ENCODE data around the gene DDIT4L.
"Not testable (repeated sequence)": the region's sequence is repeated elsewhere in the genome, so short reads cannot be mapped to it uniquely, and the experiment has no call there.

The DDIT4L gene

DNA sequence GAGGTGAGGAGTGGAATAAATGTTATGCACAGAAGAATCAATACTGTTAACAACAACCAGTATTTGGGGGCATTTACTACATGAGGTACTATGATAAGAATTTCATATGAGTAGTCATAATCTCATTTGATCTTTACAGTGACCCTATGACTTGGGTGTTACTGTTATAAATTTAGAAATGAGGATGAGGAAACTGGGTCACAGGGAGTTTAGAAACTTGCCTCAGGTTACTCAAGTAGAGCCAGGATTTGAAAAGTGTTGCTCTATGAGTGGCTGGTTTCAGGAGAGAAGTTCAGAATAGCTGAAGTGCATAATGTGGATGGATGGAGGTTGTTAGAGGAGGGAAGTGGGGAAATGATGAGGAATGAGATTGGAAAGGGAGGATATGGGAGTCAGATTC, 16.6 kb upstream of the DDIT4L start:
- in situ Hi-C loops (cut with MboI; ENCODE audit: low sequenced_read_pairs, unreplicated experiment), result no loop called here
- no peak for DNase-seq (ENCODE audit: low spot score)
- TF ChIP-seq, protein P1, sequence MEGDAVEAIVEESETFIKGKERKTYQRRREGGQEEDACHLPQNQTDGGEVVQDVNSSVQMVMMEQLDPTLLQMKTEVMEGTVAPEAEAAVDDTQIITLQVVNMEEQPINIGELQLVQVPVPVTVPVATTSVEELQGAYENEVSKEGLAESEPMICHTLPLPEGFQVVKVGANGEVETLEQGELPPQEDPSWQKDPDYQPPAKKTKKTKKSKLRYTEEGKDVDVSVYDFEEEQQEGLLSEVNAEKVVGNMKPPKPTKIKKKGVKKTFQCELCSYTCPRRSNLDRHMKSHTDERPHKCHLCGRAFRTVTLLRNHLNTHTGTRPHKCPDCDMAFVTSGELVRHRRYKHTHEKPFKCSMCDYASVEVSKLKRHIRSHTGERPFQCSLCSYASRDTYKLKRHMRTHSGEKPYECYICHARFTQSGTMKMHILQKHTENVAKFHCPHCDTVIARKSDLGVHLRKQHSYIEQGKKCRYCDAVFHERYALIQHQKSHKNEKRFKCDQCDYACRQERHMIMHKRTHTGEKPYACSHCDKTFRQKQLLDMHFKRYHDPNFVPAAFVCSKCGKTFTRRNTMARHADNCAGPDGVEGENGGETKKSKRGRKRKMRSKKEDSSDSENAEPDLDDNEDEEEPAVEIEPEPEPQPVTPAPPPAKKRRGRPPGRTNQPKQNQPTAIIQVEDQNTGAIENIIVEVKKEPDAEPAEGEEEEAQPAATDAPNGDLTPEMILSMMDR (IDR thresholded peaks at IDR 0.05; ENCODE audit: borderline replicate concordance, control extremely low read depth, extremely low read depth, insufficient read depth, missing control alignments), result no peak

- TF ChIP-seq, protein P1 (IDR thresholded peaks at IDR 0.05; ENCODE audit: borderline replicate concordance, control extremely low read depth, extremely low read depth, insufficient read depth, missing control alignments), result no peak
- DNase-seq (ENCODE audit: low spot score), result no peak
- in situ Hi-C loops (cut with MboI; ENCODE audit: low sequenced_read_pairs, unreplicated experiment), result no loop called here
Observed at GRCh38 chr4:100198061-100198460, 7.8 kb upstream of the DDIT4L start.

DNA sequence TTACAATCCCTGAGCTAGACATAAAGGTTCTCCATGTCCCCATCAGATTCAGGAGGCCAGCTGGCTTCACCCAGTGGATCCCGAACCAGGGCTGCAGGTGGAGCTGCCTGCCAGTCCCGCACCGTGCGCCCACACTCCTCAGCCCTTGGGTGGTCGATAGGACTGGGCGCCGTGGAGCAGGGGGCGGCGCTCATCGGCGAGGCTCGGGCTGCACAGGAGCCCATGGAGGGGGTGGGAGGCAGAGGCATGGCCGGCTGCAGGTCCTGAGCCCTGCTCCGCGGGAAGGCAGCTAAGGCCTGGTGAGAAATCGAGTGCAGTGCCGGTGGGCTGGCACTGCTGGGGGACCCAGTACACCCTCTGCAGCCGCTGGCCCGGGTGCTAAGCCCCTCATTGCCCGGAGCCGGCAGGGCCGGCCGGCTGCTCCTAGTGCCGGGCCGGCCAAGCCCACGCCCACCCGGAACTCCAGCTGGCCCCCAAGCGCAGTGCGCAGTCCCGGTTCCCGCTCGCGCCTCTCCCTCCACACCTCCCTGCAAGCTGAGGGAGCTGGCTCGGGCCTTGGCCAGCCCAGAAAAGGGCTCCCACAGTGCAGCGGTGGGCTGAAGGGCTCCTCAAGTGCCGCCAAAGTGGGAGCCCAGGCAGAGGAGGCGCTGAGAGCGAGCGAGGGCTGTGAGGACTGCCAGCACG, 6.3 kb upstream of the DDIT4L start:
- in situ Hi-C loops (cut with MboI; ENCODE audit: low sequenced_read_pairs, unreplicated experiment); DNase-seq (ENCODE audit: low spot score): not testable (repeated sequence)

- TF ChIP-seq, protein P1 (IDR thresholded peaks at IDR 0.05; ENCODE audit: borderline replicate concordance, control extremely low read depth, extremely low read depth, insufficient read depth, missing control alignments), result no peak
- in situ Hi-C loops (cut with MboI; ENCODE audit: low sequenced_read_pairs, unreplicated experiment), result no loop called here
- no peak for DNase-seq (ENCODE audit: low spot score)
Observed at GRCh38 chr4:100190643-100191600, 654 bp upstream of the DDIT4L start.

DNA sequence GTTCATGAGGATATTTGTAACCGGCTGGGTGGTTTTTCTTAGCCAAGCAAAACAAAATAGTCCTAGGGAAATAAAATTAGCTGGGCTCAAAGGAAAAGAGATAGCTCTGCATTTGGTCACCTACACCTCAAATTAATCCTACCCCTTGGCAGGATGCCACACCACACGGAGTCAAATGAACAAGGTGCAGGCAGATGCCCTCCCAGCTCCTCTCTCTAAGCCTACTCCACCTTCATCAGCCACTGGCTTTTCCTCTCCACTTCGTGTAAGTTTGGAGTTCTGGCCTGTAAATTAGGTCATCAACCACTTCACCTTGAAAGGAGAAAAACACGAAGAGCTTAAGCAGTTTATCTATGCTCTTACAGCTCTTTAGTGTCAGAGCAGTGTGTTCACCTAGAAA, 1.4 kb downstream of the DDIT4L start:
- TF ChIP-seq, protein P1 (IDR thresholded peaks at IDR 0.05; ENCODE audit: borderline replicate concordance, control extremely low read depth, extremely low read depth, insufficient read depth, missing control alignments), result no peak
- in situ Hi-C loops (cut with MboI; ENCODE audit: low sequenced_read_pairs, unreplicated experiment), result no loop called here
- no peak for DNase-seq (ENCODE audit: low spot score)

GRCh38 chr4:100187781-100188180, 2.5 kb downstream of the DDIT4L start:
- TF ChIP-seq, protein P1 (IDR thresholded peaks at IDR 0.05; ENCODE audit: borderline replicate concordance, control extremely low read depth, extremely low read depth, insufficient read depth, missing control alignments), result no peak
- no peak for DNase-seq (ENCODE audit: low spot score)
- in situ Hi-C loops (cut with MboI; ENCODE audit: low sequenced_read_pairs, unreplicated experiment), result no loop called here

DNA sequence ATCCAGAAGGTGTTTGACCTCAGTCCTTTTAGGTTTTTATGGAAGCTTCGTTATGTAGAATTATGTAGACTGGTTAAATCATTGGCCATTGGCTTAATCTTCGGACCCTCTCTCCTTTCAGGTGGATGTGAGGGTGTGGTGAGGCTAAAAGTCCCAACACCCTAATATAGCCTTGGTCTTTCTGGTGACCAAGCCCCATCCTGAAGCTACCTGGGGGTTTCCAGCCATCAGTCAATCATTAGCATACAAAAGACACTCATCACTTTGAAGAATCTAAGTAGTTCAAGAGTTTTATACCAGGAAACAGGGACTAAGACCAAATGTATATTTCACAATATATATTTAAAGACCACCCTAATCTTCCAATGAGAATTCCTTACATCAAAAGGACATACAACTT, 5.5 kb downstream of the DDIT4L start:
- in situ Hi-C loops (cut with MboI; ENCODE audit: low sequenced_read_pairs, unreplicated experiment), result no loop called here
- TF ChIP-seq, protein P1 (IDR thresholded peaks at IDR 0.05; ENCODE audit: borderline replicate concordance, control extremely low read depth, extremely low read depth, insufficient read depth, missing control alignments), result no peak
- DNase-seq (ENCODE audit: low spot score), result no peak
